NCI-H524 (cell line): ENCODE measurements around the gene TJP1.
"Not testable (repeated sequence)": the region's sequence is repeated elsewhere in the genome, so short reads cannot be mapped to it uniquely, and the experiment has no call there.

Source experiments
- DNase-seq, 2 experiments: peaks; one replicate each; lab custom pipeline; 2025; lab: John Stamatoyannopoulos, UW

TJP1 gene

DNA sequence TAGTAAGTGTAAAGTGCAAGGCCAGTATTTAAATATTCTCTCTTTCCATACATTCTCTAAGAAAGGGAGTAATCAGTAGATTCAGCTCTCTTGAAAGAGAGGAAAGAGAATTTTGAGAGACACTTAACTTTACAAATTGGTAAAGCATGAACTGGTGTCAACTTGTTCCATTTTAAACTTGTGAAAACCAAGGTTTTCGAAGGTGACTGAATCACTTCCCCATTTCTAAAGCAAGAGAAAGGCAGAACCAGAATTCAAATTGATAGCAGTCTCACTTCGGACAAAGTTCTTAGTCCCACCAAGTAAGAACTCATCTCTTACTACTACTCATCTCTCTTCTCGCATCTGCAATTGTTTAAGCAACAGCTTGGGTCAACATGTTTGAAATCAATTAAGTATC is 22.4 kb downstream of the TJP1 start:
- DNase-seq, result no peak

- no peak for DNase-seq
Observed at GRCh38 chr15:29795610-29796009, 26.7 kb downstream of the TJP1 start.

GRCh38 chr15:29792426-29793159 is 29.7 kb downstream of the TJP1 start:
- DNase-seq, result no peak

DNA sequence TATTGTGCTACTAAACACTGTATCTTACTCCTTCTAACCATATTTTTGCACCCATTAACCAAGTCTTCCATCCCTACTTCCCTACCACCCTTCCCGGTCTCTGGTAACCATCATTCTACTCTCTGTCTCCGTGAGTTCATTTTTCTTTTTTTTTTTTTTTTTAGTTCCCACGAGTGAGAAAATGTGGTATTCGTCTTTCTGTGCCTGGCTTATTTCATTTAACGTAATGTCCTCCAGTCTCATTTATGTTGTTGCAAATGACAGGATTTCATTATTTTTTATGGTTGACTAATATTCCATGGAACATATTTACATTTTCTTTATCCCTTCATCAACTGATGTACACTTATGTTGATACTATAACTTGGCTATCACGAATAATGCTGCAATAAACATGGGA is 31.7 kb downstream of the TJP1 start:
- DNase-seq, result no peak

GRCh38 chr15:29789871-29790270 is 32.4 kb downstream of the TJP1 start:
- no peak for DNase-seq

DNA sequence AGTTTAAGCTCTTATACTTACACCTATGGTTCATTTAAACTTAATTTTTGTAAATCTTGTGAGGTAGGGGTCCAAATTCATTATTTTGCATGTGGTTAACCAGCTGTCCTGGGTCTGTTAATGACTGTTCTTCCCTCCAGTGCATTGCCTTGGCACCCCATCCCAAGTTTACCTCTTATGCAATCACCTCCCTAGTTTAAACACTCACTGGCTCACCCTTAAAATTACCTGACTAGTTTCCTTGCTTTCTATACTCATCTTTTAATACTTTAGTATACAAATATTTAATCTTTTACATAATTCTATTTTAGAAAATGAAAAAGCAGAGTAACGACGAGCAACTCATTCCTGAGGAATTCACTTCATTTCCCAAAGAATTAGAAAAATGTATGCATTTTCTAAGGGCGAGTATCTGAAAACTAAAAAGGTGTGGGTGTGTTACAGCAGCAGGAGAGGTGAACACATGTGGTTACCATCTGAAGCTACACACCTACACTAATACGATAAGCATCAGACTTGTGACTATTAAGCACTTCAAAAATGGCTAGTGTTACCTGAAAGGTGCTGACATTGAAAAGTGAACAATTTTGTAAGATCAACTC is 33.7 kb downstream of the TJP1 start:
- no peak for DNase-seq

GRCh38 chr15:29787767-29788166 is 34.5 kb downstream of the TJP1 start:
- no peak for DNase-seq

- no peak for DNase-seq
Observed at GRCh38 chr15:29785642-29786041, 36.6 kb downstream of the TJP1 start.

DNA sequence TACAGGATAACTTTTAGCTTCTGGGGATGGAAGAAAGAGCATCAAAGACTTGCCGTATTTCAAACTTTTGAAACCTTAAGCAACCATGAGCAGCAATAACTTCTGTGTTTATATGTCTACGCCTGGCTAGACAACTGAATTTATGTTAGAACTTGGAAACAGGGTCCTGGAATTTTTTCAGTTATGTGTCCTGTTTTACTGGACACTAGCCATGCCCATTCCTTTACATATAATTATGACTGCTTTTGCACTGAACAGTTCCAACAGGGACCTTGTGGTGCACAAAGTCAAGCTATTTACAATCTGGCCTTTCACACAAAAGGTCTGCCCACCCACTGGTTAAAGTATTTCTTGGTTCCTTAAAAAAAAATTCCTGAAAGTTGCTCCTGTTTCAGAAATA is 37.1 kb downstream of the TJP1 start:
- no peak for DNase-seq

GRCh38 chr15:29784413-29784812 is 37.9 kb downstream of the TJP1 start:
- DNase-seq, result no peak

DNA sequence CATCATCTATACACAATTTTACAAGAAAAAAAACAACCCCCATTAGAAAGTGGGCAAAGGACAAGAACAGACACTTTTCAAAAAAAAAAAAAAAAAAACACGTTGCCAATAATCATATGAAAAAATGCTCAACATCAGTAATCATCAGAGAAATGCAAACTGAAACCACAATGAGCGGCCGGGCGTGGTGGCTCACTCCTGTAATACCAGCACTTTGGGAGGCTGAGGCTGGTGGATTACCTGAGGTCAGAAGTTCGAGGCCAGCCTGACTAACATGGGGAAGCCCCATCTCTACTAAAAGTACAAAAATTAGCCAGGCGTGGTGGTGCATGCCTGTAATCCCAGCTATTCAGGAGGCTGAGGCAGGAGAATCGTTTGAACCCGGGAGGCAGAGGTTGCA is 39.5 kb downstream of the TJP1 start:
- not testable (repeated sequence) for DNase-seq

DNA sequence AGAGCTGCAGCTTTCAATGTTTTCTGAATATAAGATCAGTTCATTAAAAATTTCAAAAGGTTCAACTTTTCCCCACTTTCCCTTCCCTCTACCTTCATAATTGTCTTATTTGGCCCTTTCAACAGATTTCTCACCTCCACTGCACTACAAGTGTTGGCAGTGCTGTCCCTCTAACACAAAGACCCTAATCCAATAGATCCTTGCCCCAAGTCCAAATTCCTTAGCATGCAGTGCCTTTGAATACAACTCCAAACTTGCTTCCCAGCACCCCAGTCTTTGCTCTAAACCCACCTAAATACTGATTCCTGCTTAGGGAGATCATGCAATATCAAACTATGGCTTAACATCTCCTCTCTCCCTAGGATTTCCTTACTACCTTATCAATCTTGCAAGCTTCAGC is 43.9 kb downstream of the TJP1 start:
- DNase-seq, result no peak

- DNase-seq, result no peak
Observed at GRCh38 chr15:29776859-29777258, 45.4 kb downstream of the TJP1 start.

DNA sequence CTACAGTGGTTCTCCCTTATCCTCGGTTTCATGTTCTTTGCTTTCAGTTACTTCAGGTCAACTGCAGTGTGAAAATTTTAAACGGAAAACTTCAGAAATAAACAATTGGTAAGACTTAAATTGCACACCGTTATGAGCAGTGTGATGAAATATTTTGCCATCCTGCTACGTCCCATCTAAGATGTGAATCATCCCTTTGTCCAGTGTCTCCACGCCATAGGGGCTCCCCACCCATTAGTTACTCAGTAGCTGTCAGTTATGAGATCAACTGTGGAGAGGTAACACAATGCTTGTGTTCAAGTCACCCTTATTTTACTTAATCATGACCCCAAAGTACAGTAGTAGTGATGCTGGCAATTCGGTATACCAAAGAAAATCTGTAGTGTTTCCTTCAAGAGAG is 47.4 kb downstream of the TJP1 start:
- no peak for DNase-seq

GRCh38 chr15:29773816-29774215 is 48.5 kb downstream of the TJP1 start:
- DNase-seq, result no peak

GRCh38 chr15:29773000-29773399 is 49.3 kb downstream of the TJP1 start:
- no peak for DNase-seq

DNA sequence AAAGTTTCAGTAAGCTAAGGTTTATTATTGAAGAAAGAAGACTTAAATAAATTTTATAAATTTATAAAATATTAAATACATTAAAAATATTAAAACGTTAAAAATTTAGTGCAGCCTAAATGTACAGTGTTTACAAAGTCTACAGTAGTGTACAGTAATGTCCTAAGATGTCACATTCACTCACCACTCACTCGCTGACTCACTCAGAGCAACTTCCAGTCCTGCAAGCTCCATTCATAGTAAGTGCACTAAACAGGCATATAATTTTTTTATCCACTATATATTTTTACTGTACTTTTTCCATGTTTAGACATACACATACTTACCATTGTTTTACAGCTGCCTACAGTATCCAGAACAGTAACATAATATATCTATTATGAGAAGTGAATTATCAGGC is 51.5 kb downstream of the TJP1 start:
- DNase-seq, result no peak

DNA sequence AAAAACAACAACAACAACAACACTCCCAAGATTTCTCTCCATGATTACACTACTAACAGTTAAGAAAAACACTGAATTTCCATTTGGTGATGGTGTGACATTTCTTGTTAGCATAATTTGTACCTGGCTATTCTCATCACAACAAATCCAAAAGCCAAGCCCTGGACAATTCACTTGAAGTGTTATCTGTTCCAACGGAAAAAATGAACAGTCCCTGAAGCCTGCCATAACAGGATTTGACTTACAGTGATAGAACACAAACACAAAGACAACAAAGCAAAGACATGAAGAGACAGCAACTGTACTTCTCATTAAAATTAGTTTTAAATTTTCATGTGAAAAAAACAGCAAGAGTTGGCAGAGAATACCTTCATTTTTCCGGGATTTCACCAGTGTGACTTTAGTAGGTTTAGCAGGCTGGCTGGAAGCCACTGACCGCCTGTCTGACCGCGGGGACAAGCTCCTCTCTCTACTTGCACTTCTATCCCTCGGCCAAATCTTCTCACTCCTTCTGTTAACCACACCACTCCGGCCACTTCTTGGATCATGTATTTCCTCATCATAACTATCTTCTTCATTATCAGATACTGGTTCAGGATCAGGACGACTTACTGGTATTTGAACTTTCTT is 56.3 kb downstream of the TJP1 start:
- DNase-seq, result no peak

DNA sequence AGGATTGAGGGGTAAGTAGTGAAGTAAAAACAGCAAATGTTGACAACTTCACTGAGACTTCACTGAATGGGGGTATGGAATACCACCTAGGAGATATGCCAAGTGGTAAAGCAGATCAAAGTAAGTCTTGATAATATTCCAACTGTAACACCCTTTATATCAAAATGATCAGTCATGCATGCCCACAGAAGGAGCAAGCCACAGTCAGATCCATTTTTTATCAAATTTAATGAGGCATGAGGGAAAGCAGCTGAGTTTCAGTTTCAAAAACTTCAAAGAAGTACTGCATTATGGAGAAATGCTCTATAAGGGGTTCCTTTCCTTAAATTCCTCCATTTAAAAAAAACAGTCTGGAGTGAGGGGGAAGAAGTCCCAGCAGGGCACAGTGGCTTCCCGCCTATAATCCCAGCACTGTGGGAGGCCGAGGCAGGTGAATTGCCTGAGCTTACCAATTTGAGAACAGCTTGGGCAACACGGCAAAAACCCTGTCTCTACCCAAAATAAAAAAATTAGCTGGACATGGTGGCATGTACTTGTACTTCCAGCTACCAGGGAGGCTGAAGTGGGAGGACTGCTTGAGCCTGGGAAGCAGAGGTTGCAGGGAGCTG is 56.9 kb downstream of the TJP1 start:
- no peak for DNase-seq

- DNase-seq, result no peak
Observed at GRCh38 chr15:29759596-29759995, 62.7 kb downstream of the TJP1 start.

- no peak for DNase-seq
Observed at GRCh38 chr15:29756358-29757267, 65.7 kb downstream of the TJP1 start.

GRCh38 chr15:29754009-29754408 is 68.3 kb downstream of the TJP1 start:
- not testable (repeated sequence) for DNase-seq
